Fibroblast of gingiva (primary cell): ENCODE measurements around the gene FIZ1.
"Not testable (repeated sequence)": the region's sequence is repeated elsewhere in the genome, so short reads cannot be mapped to it uniquely, and the experiment has no call there.

Experiments
- DNase-seq: peaks from one replicate; pipeline ENCODE4 v3.0.0-alpha.2; 2011; ENCODE audit warnings: low read depth

FIZ1 gene

GRCh38 chr19:55593096-55593772, 6.1 kb downstream of the FIZ1 start:
- no peak for DNase-seq

DNA sequence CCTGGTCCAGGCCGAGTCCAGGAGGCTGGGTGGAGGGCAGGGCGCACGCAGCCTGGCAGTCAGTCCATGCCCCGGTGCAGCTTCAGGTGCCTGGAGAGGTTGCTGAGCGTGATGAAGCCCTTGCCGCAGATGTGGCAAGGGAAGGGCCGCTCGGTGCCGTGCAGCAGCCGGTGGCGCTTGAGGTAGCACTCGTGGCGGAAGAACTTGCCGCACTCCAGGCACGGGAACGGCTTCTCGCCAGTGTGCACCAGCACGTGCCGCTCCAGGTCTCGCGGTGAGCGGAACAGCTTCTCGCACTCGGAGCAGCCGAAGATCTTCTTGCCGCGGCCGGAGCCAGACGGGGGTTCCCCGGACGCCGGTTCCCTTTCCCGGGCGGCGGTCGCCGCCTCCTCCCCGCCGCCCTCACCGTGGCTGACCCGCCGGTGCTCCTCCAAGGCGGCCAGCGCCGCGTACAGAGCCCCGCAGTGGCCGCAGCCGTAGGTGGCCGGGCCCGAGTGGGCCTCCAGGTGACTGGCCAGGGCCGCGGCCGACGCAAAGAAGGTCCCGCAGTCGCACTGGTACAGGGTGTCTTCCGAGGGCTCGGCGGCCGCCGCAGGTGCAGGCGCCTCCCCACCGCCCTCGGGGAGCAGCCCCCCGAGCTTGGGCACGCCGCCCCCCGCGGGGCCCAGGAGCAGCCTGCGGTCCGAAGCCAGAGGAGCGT, 6.8 kb downstream of the FIZ1 start:
- no peak for DNase-seq

DNA sequence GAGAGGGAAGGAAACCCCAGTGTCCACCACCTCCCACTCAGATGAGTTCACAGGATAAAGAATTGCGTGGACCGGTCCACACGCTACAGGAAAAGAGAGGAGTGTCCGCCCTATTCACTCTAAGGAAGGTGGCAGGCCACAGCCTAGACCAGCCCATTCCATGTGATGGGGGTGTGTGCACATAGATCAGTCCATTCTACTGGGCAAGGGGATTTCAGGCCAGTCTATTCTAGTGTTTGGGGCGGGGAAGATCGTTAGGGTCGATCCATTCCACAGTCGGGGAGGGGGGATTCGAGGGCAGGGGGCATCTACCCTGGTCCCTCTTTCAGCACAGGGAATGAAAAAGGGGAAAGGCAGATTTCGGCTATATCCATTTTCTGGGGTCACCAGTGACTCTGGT, 7.8 kb downstream of the FIZ1 start:
- no peak for DNase-seq

- no peak for DNase-seq
Observed at GRCh38 chr19:55590617-55591016, 8.7 kb downstream of the FIZ1 start.

GRCh38 chr19:55590109-55590508, 9.2 kb downstream of the FIZ1 start:
- DNase-seq, result no peak

- DNase-seq, result no peak
Observed at GRCh38 chr19:55588738-55589137, 10.6 kb downstream of the FIZ1 start.

DNA sequence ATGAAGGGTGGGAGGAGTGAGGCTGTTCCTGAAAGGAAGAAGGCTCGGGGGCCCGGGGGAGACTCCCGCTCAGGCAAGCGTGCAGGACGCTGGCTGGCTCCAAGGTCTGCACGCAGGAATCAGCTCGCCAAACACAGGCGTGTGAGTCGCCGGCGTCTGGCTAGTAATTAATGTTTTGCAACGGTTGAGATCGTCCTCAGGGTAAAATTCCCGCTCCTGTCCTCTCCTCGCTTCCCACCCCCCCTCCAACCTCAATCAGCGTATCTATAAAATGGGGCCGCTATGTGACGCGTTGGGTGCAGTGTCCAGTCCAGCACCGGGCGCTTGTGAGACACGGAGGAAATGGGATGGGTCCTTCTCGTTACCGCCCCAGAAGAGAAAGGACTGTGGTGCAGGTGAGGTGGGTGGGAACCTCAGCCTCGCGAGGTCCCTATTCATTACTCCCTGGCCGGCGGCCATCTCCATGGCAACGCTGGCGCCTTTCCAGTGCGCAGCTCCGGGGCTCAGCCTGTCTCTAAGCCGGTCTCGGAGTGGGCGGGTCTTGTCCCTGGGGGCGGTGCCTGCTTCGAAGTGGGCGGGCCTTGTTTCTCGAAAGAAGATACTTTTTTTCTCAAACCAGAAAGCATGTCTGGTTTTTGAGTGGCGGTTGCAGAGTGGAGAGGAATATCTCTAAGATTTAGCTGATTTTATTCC, 12.2 kb downstream of the FIZ1 start:
- DNase-seq, result peak; percentile 79

GRCh38 chr19:55585658-55586339, 13.5 kb downstream of the FIZ1 start:
- peak; percentile 30 for DNase-seq

- no peak for DNase-seq
Observed at GRCh38 chr19:55584871-55585270, 14.4 kb downstream of the FIZ1 start.

GRCh38 chr19:55583897-55584296, 15.4 kb downstream of the FIZ1 start:
- peak; percentile 38 for DNase-seq

DNA sequence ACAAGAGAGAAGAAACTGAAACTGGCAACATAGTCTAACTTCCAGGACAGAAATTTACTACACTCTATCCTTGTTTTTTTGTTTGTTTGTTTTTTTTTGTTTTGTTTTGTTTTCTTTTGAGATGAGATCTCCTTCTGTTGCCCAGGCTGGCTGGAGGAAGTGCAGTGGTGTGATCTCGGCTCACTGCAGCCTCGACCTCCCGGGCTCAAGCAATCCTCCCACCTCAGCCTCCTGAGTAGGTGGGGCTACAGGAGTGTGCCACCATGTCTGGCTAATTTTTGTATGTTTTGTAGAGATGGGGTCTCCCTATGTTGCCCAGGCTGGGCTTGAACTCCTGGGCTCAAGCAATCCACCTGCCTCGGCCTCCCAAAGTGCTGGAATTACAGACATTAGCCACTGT, 17.0 kb downstream of the FIZ1 start:
- DNase-seq, result not testable (repeated sequence)

GRCh38 chr19:55581823-55582223, 17.5 kb downstream of the FIZ1 start:
- DNase-seq, result no peak

DNA sequence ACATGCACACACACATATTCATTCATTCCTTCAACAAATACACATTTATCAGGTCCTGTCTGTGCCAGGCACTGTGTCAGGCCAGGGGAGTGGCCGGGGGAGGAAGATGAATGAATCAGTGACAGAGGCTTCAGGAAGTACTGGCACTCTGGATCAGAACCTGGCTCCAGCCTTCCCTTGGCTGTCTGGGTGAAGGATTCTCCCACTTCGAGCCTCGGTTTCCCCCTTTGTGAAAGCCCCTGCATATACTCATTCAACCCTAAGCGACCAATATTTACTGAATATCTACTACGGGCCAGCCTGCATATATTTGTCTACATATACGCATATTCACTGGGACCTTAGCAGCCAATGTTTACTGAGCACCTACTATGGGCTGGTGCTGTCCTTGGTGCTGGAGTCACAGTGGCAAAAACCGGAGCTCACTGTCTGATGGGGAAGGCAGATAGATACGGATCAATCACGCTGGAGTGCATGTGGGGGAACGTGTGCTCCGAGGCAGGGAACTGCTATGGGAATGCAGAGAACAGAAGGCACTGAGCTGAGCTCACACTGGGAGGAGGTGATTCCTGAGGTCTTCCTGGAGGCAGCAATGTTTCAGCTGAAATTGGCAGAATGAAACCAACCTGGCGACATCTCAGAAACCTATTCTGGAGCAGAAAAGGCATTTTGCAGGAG, 18.0 kb downstream of the FIZ1 start:
- DNase-seq, result no peak

DNA sequence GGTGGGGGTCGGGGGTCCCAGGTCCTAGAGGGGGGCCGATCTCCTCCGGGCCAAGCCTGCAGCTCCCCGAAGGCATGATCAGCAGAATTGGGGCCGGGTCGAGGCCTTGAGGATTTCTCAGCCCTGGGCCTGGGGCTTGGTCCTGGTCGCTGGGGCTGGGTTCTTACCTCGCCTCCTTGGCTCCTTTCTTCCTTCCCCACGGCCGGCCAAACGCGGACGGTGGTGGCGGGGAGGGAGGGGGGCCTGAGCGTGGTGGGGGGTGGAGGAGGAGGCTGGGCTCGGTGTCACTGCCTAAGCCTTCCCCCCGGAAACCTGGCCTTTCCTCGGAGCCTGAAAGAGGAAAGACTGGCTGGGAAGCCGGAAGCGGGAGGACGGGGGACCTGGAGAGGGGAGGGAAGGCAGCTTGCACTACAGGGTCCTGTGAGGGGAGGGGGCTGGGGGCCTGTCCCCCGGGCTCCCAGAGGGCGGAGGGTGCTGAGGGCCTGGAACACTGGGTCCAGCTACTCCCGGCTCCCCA, 18.6 kb downstream of the FIZ1 start, which contains the start of gene ZNF579:
ZNF579 (minus strand) TSS at position 221 of the 517 bp plus-strand sequence. CDS start 1,209 bp downstream, outside the sequence.
- DNase-seq, result peak; percentile 88

DNA sequence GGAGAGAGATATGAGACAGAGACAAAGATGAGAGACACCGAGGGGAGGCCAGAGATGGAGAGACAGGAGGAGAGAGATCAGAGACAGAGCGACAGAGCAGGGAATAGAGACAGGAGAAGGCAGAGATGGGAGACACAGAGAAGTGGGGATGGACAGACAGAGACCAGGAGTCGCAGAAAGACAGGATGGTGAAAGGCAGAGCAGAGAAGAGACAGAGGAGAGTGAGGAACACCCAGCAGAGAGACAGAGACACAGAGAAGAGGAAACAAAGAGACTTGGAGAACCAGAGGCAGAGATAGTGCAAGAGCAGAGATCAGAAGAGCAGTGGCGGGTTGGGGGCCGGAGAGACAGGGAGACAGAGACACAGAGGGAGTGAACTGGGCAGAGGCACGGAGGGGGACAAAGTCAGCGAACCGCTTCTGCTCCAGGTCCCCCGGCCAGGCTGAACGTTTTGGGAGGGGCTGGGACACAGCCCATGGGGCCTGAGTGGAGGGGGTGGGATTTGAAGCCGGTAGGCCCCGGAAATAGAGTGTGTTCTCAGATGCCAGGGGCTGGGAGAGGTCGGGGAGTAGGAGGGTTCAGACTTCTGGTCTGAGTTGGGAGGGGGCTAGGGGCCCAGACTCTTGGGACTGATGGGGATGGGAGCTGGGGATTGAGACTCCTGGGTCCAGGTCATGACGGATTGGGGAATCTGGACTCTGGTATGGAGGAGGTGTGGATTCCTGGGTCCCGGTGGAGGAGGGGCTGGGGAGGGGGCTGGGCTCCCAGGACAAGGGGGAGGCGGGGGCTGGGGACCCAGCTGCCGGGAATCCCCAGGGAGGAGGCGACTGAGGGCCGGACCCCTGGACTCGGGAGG, 19.3 kb downstream of the FIZ1 start:
- DNase-seq, result peak; percentile 44

DNA sequence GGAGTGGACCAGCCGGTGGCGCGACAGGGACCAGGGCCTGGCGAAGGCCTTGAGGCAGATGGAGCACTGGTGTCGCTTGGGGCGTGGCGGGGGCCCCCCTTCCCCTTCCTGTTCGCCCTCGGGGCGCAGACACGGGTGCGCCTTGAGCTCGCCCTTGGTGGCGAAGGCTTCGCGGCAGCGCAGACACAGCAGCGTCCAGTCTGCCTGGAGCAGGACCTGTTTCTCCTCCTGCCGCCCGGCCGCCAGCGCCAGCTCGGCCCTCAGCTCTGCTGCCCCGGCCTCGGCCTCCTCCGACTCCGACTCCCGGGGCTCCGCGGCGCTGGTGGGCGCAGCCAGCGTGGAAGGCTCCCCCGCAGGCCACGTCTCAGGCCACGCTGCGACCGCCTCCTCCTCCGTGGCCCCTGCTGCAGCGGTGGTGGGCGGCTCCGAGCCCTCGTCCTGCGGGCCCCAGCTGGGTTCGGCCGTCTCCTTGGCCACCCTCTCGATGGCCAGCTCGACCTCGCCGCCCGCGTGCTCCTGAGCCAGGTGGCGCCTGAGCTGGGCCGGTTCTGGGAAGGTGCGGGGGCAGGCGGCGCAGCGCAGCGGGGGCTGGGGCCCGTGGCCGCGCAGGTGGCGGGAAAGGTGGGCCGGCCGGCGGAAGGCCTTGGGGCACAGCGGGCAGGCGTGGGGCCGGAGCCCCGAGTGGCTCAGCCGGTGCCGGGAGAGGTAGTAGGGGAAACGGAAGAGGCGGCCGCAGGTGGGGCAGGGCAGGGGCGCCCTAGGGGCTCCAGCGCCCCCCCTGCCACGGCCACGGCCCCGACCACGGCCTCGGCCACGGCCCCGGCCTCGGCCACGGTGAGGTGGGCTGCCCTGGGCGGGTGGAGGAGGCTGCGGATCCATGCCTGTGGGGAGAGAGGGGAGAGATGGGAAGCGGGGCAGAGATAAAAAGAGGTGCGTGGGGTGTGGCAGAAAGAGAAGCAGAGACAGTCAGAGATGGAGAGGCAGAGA, 20.3 kb downstream of the FIZ1 start:
- no peak for DNase-seq

DNA sequence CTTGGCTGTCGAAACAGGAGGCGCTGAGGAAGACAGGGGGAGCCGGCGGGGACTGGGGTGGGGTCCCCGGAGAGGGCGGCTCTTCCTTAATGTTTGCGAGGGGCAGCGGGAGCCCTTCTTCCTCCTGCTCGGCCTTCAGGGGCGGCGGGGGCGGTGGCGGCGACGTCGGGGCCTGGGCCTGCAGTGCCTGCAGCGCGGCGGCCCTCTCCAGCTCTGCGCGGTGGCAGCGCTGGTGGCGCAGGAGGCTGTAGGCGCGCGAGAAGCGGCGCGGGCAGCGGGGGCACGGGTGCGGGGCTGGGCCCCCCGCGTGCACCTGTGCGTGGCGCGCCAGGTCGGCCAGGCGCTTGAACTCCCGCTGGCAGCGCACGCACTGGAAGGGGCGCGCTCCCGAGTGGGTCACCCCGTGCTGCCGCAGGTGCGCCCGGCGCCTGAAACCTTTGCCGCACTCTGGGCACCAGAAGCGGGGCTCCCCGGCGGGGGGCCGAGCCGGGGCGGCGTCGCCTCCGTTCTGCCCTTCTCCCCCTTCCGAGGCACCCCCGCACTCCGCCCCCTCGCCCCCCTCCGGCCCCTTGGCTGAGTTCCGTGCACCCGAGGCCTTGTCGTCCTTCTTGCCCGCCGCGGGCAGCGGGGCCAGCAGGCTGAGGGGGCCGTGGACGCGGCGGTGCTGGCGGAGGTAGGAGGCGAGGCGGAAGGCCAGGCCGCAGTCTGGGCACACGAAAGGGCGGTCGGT, 21.1 kb downstream of the FIZ1 start:
- no peak for DNase-seq

DNA sequence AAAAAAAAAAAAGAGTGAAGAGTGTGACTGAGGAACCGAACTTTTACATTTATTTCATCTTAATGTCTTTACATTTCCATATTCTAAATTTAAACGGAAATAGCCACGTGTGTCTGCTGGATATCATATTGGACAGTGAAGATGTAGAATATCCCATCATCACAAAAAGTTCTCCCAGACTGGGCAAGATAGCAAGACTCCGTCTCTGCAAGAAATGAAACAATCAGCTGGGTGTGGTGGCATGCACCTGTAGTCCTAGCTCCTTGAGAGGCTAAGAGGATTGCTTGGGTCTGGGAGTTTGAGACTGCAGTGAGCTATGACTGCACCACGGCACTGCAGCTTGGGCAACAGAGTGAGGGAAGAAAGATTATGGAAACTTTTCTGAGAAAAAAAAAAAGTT, 22.6 kb downstream of the FIZ1 start:
- no peak for DNase-seq

DNA sequence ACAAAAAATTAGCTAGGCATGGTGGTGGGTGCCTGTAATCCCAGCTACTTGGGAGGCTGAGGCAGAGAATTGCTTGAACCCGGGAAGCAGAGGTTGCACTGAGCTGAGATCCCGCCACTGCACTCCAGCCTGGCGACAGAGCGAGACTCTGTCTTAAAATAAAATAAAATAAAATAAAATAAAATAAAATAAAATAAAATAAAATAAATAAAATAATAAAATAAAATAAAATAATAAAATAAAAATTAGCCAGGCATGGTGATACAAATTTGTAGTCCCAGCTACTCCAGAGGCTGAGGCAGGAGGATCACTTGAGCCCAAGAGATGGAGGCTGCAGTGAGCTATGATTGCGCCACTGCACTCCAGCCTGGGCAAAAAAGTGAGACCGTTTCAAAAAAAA, 25.4 kb downstream of the FIZ1 start:
- DNase-seq, result not testable (repeated sequence)
